ENCODE measurements around the gene PAFAH1B1.

- no peak for TF ChIP-seq CTCF (IDR thresholded peaks at IDR 0.05; ENCODE audit: low read depth, low read length, poor library complexity, severe bottlenecking)
- no peak for TF ChIP-seq EZH2phosphoT487 (IDR thresholded peaks at IDR 0.05; ENCODE audit: borderline replicate concordance, low read length)
Measured at GRCh38 chr17:2631211-2631610, 37.8 kb downstream of the PAFAH1B1 start.

Data from DOHH2 (cell line).